Measurements from ENCODE around the gene SEMA3E.

GRCh38 chr7:83608716-83609115 lies 40.2 kb downstream of the SEMA3E start:
- no peak for TF ChIP-seq POLR2A (IDR thresholded peaks at IDR 0.05; ENCODE audit: low read depth, low read length)
- TF ChIP-seq POLR2AphosphoS5 (IDR thresholded peaks at IDR 0.05; ENCODE audit: low read depth, low read length) = no peak
- TF ChIP-seq SPI1 (IDR thresholded peaks at IDR 0.05; ENCODE audit: low read depth, low read length) = no peak
- TF ChIP-seq TAF1 (IDR thresholded peaks at IDR 0.05; ENCODE audit: low read depth, low read length) = no peak

Measured in GM12891 (cell line).